Keratinocyte (primary cell): ENCODE measurements around the gene SEL1L. TPM values are rescaled to one million over a fixed set of nuclear protein-coding genes. Genes with fewer than 3 reads are reported as not detected.

Experiments
- DNase-seq: peaks from one replicate; pipeline ENCODE4 v3.0.0-alpha.2; 2011; ENCODE audit warnings: low read depth, missing footprints, low spot score
- FAIRE-seq: peaks from 2 replicates; lab custom pipeline; 2011; peaks lifted over from hg19 to GRCh38; lab: Jason Lieb, UNC
- H2AFZ ChIP-seq: 2 replicates; pipeline ENCODE4 v1.6.0; 2012; ENCODE audit warnings: low read length, control low read depth, inconsistent platforms; ENCODE audit not compliant: control insufficient read depth
- H3K27ac ChIP-seq: 2 replicates; pipeline ENCODE4 v1.5.1; 2011; ENCODE audit warnings: low read length; ENCODE audit not compliant: control insufficient read depth, insufficient read depth
- H3K27me3 ChIP-seq: 3 replicates; pipeline ENCODE4 v1.6.0; 2011; ENCODE audit warnings: low read length; ENCODE audit not compliant: control insufficient read depth, insufficient read depth; ENCODE audit errors: extremely low read depth
- H3K36me3 ChIP-seq, 2 experiments: 2 replicates in 1 of 2; 3 replicates in 1 of 2; pipeline ENCODE4 v1.5.1; 2011; ENCODE audit warnings: low read length in 2 of 2, mild to moderate bottlenecking in 1 of 2; ENCODE audit not compliant: control insufficient read depth in 2 of 2, insufficient read depth in 2 of 2; ENCODE audit errors: extremely low read depth in 1 of 2
- H3K4me1 ChIP-seq: 3 replicates; pipeline ENCODE4 v1.5.1; 2011; ENCODE audit warnings: low read length; ENCODE audit not compliant: control insufficient read depth, insufficient read depth; ENCODE audit errors: extremely low read depth
- H3K4me2 ChIP-seq: 3 replicates; pipeline ENCODE4 v1.6.0; 2011; ENCODE audit warnings: low read depth, low read length; ENCODE audit not compliant: control insufficient read depth, insufficient read depth; ENCODE audit errors: extremely low read depth
- H3K4me3 ChIP-seq, 3 experiments: fragments of 200-600 bp in 1 of 3; sonication (generic) in 1 of 3; 2 replicates in 2 of 3; 3 replicates in 1 of 3; pipeline ENCODE4 v1.5.1; 2011 to 2016; ENCODE audit warnings: low read length in 3 of 3, mild to moderate bottlenecking in 3 of 3, control low read depth in 2 of 3, inconsistent platforms in 1 of 3, low read depth in 1 of 3, mixed read lengths in 1 of 3, mixed run types in 1 of 3, moderate library complexity in 1 of 3; ENCODE audit not compliant: control insufficient read depth in 2 of 3, insufficient read depth in 2 of 3; ENCODE audit errors: extremely low read depth in 1 of 3
- H3K79me2 ChIP-seq: 2 replicates; pipeline ENCODE4 v1.6.0; 2012; ENCODE audit warnings: low read length; ENCODE audit not compliant: control insufficient read depth, insufficient read depth
- H3K9ac ChIP-seq: 3 replicates; pipeline ENCODE4 v1.6.0; 2011; ENCODE audit warnings: low read length; ENCODE audit not compliant: control insufficient read depth, insufficient read depth; ENCODE audit errors: extremely low read depth
- H3K9me1 ChIP-seq: 3 replicates; pipeline ENCODE4 v1.6.0; 2011; ENCODE audit warnings: low read length; ENCODE audit not compliant: control insufficient read depth, insufficient read depth; ENCODE audit errors: extremely low read depth
- H3K9me3 ChIP-seq: 2 replicates; pipeline ENCODE4 v1.5.1; 2012; ENCODE audit warnings: low read depth, low read length; ENCODE audit not compliant: control insufficient read depth
- H4K20me1 ChIP-seq: 3 replicates; pipeline ENCODE4 v1.6.0; 2011; ENCODE audit warnings: low read length; ENCODE audit not compliant: control insufficient read depth, insufficient read depth; ENCODE audit errors: extremely low read depth
- EZH2 ChIP-seq: IDR thresholded peaks from one replicate; pipeline ENCODE4 v1.6.1; 2012; ENCODE audit warnings: inconsistent platforms, mild to moderate bottlenecking, low read length, moderate library complexity
- dilution Hi-C: fragments of 300-500 bp; cut with MboI; formaldehyde crosslinking; loops from one replicate; pipeline ENCODE4 v1.7.0; 2020; ENCODE audit warnings: low sequenced_read_pairs; ENCODE audit not compliant: extremely low pct_ligation_motif_present
- polyA plus RNA-seq, 5 experiments: library from polyadenylated mRNA; depleted of rRNA in 3 of 5; stranded (reverse) in 3 of 5; stranded (forward) in 1 of 5; unstranded in 1 of 5; fragments of >200 nt; gene quantifications; 1 replicate in 1 of 5; 2 replicates in 3 of 5; 3 replicates in 1 of 5; pipeline versions ENCODE4 v1.2.1 to v1.2.3, GENCODE V29; 2011 to 2012; ENCODE audit warnings: missing spikeins in 2 of 5, low read depth in 1 of 5, low replicate concordance in 1 of 5
- TF ChIP-seq, protein P1 (sequence below), 3 experiments: IDR thresholded peaks in 1 of 3; conservative IDR thresholded peaks in 1 of 3; optimal IDR thresholded peaks in 1 of 3; 2 replicates in 2 of 3; 3 replicates in 1 of 3; pipeline versions ENCODE3 to v1.5.1; 2011; ENCODE audit warnings: low read length in 3 of 3, mild to moderate bottlenecking in 3 of 3, moderate library complexity in 2 of 3, control low read depth in 1 of 3, inconsistent platforms in 1 of 3; ENCODE audit not compliant: insufficient read depth in 2 of 3; ENCODE audit errors: extremely low read depth in 1 of 3

SEL1L gene
- polyA plus RNA-seq, 1 donor (not counting 4 experiments of a cell fraction or from before 2014, with no cell fraction given) = 19.7 TPM

DNA sequence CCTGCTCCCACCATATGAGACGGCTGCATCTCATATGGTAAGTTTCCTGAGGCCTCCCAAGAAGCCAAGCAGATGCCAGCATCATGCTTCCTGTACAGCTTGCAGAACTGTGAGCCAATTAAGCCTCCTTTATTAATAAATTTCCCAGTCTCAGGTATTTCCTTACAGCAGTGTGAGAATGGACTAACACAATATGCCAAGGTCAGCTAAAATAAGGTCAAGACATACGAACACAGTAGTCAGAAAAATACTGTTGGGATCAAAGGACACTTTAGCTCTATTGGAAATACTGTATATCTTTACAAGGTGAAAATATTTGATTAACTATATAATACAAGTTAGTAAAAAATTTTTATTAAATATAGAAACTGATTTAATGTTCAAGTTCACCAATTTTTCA, 28.8 kb downstream of the SEL1L start:
- Histone ChIP-seq H3K9ac (no peak overlapping the region), H3K4me2 (no peak overlapping the region), H3K79me2 (no peaks in the 10 kb centered on the region), H3K9me3 (no peaks in the 10 kb centered on the region), H3K27me3 (no peaks in the 10 kb centered on the region), H3K4me3 (no peak overlapping the region), H3K27ac (no peak overlapping the region), H3K9me1 (no peaks in the 10 kb centered on the region), H2AFZ (no peak overlapping the region), H3K36me3 (peaks cover 8 to 16% of the 10 kb centered on the region in 2 experiments), H3K4me1 (no peaks in the 10 kb centered on the region), H4K20me1 (no peaks in the 10 kb centered on the region)
- dilution Hi-C loops = no loop called here
- FAIRE-seq = no peak
- DNase-seq = no peak
- TF ChIP-seq, protein P1, sequence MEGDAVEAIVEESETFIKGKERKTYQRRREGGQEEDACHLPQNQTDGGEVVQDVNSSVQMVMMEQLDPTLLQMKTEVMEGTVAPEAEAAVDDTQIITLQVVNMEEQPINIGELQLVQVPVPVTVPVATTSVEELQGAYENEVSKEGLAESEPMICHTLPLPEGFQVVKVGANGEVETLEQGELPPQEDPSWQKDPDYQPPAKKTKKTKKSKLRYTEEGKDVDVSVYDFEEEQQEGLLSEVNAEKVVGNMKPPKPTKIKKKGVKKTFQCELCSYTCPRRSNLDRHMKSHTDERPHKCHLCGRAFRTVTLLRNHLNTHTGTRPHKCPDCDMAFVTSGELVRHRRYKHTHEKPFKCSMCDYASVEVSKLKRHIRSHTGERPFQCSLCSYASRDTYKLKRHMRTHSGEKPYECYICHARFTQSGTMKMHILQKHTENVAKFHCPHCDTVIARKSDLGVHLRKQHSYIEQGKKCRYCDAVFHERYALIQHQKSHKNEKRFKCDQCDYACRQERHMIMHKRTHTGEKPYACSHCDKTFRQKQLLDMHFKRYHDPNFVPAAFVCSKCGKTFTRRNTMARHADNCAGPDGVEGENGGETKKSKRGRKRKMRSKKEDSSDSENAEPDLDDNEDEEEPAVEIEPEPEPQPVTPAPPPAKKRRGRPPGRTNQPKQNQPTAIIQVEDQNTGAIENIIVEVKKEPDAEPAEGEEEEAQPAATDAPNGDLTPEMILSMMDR (optimal IDR thresholded peaks at IDR 0.05 in 1 of 3, IDR thresholded peaks at IDR 0.05 in 1 of 3, conservative IDR thresholded peaks at IDR 0.05 in 1 of 3; ENCODE audit: extremely low read depth in 1 of 3, insufficient read depth in 2 of 3, low read length in 3 of 3) = no peak
- TF ChIP-seq EZH2 = no peak

DNA sequence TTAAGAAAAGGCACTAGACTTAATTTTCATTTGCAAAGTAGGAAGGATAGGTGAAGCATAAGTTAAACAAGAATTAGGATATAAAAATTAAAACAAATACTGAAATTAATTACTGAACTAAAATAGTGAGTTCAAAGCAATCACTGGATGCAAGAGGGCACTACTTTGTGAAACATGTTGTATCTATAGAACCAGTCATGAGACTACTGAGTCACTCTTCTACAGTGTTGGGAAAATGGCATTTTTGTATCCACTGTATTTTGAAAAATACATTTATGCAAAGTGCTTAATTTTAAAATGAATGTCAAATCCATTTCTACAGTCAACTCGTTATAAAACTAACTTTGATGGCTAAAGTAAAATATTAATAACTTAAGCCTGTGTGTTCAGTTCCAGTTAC, 47.9 kb downstream of the SEL1L start:
- Histone ChIP-seq H3K4me1 (no peaks in the 10 kb centered on the region), H3K36me3 (peaks cover 14 to 20% of the 10 kb centered on the region in 2 experiments), H3K4me3 (no peak overlapping the region), H3K27me3 (no peaks in the 10 kb centered on the region), H3K9me1 (no peaks in the 10 kb centered on the region), H3K4me2 (no peak overlapping the region), H3K9ac (no peak overlapping the region), H3K9me3 (no peaks in the 10 kb centered on the region), H3K27ac (no peak overlapping the region), H2AFZ (no peak overlapping the region), H3K79me2 (no peaks in the 10 kb centered on the region), H4K20me1 (no peaks in the 10 kb centered on the region)
- dilution Hi-C loops = no loop called here
- FAIRE-seq (no peak), DNase-seq (no peak)
- TF ChIP-seq EZH2 = no peak
- TF ChIP-seq, protein P1 (optimal IDR thresholded peaks at IDR 0.05 in 1 of 3, IDR thresholded peaks at IDR 0.05 in 1 of 3, conservative IDR thresholded peaks at IDR 0.05 in 1 of 3; ENCODE audit: extremely low read depth in 1 of 3, insufficient read depth in 2 of 3, low read length in 3 of 3) = no peak
